HEK293 (cell line): ENCODE data around the gene GHRHR.

Source experiments
- CTCF ChIA-PET: fragments of 350-600 bp; formaldehyde crosslinking; extraction: SDS; loops from one replicate; lab custom pipeline; 2021; ENCODE audit warnings: antibody characterized with exemption; lab: Yijun Ruan, JAX
- POLR2A ChIA-PET: fragments of 300-600 bp; formaldehyde crosslinking; extraction: SDS; loops from one replicate; lab custom pipeline; 2020; ENCODE audit warnings: antibody characterized with exemption, inconsistent platforms; lab: Yijun Ruan, JAX
- H3K27ac ChIP-seq: fragments of 200-500 bp; sonication (Bioruptor generic); 2 replicates; pipeline ENCODE4 v1.5.1; 2014; ENCODE audit warnings: low read depth, low read length, control low read depth, inconsistent platforms; ENCODE audit errors: extremely low read depth
- H3K36me3 ChIP-seq, 2 experiments: fragments of 200-500 bp in 1 of 2; sonication (Bioruptor generic) in 1 of 2; 1 replicate in 1 of 2; 2 replicates in 1 of 2; pipeline ENCODE4 v1.5.1; 2014 to 2017; ENCODE audit warnings: inconsistent platforms in 2 of 2, low read length in 2 of 2; ENCODE audit not compliant: control insufficient read depth in 2 of 2, insufficient read depth in 1 of 2
- H3K4me1 ChIP-seq: fragments of 200-500 bp; sonication (Bioruptor generic); 2 replicates; pipeline ENCODE4 v1.5.1; 2014; ENCODE audit warnings: mild to moderate bottlenecking, low read length, inconsistent platforms; ENCODE audit not compliant: control insufficient read depth, insufficient read depth
- H3K4me3 ChIP-seq: 2 replicates; pipeline ENCODE4 v1.5.1; 2011; ENCODE audit warnings: low read depth, mild to moderate bottlenecking, control low read depth, low read length, moderate library complexity
- H3K9me3 ChIP-seq: fragments of 200-500 bp; sonication (Bioruptor generic); 2 replicates; pipeline ENCODE4 v1.5.1; 2014; ENCODE audit warnings: low read depth, low read length, inconsistent platforms; ENCODE audit not compliant: control insufficient read depth, insufficient read depth
- GLIS2 ChIP-seq: fragments of 450-650 bp; formaldehyde crosslinking; IDR thresholded peaks from 2 replicates; pipeline ENCODE4 v1.5.1; 2016; ENCODE audit warnings: missing biosample characterization, missing genetic modification characterization
- PRDM10 ChIP-seq: fragments of 450-650 bp; formaldehyde crosslinking; IDR thresholded peaks from 2 replicates; pipeline ENCODE4 v1.5.1; 2016; ENCODE audit warnings: missing biosample characterization, missing genetic modification characterization
- ZBTB26 ChIP-seq: fragments of 450-650 bp; formaldehyde crosslinking; optimal IDR thresholded peaks from 2 replicates; pipeline ENCODE3; 2016; ENCODE audit warnings: missing biosample characterization, mild to moderate bottlenecking, missing genetic modification characterization
- ZEB2 ChIP-seq: fragments of 450-650 bp; formaldehyde crosslinking; IDR thresholded peaks from 2 replicates; pipeline ENCODE4 v1.5.1; 2016; ENCODE audit warnings: missing biosample characterization, missing genetic modification characterization
- ZIC2 ChIP-seq: fragments of 450-650 bp; formaldehyde crosslinking; IDR thresholded peaks from 2 replicates; pipeline ENCODE4 v1.5.1; 2016; ENCODE audit warnings: missing biosample characterization, missing genetic modification characterization
- ZNF174 ChIP-seq: fragments of 450-650 bp; formaldehyde crosslinking; IDR thresholded peaks from 2 replicates; pipeline ENCODE4 v1.5.0; 2017; ENCODE audit warnings: missing biosample characterization, mild to moderate bottlenecking, missing genetic modification characterization
- ZNF19 ChIP-seq: fragments of 450-650 bp; formaldehyde crosslinking; IDR thresholded peaks from 2 replicates; pipeline ENCODE4; 2016; ENCODE audit warnings: missing biosample characterization, missing genetic modification characterization, low read depth
- ZNF423 ChIP-seq: fragments of 450-650 bp; formaldehyde crosslinking; IDR thresholded peaks from 2 replicates; pipeline ENCODE4 v1.5.1; 2016; ENCODE audit warnings: missing biosample characterization, missing genetic modification characterization
- ZNF449 ChIP-seq: fragments of 450-650 bp; formaldehyde crosslinking; IDR thresholded peaks from 2 replicates; pipeline ENCODE4 v1.5.1; 2017; ENCODE audit warnings: missing biosample characterization, mild to moderate bottlenecking, missing genetic modification characterization, moderate library complexity
- ZNF473 ChIP-seq: fragments of 450-650 bp; formaldehyde crosslinking; IDR thresholded peaks from 2 replicates; pipeline ENCODE4 v1.5.1; 2017; ENCODE audit warnings: missing biosample characterization, missing genetic modification characterization
- ZNF610 ChIP-seq: fragments of 450-650 bp; formaldehyde crosslinking; IDR thresholded peaks from 2 replicates; pipeline ENCODE4 v1.5.1; 2016; ENCODE audit warnings: missing biosample characterization, missing genetic modification characterization, borderline replicate concordance
- ZNF621 ChIP-seq: fragments of 450-650 bp; formaldehyde crosslinking; IDR thresholded peaks from 2 replicates; pipeline ENCODE4 v1.5.1; 2017; ENCODE audit warnings: missing biosample characterization, missing genetic modification characterization
- ZNF747 ChIP-seq: fragments of 450-650 bp; formaldehyde crosslinking; IDR thresholded peaks from 2 replicates; pipeline ENCODE4 v1.5.1; 2016; ENCODE audit warnings: missing biosample characterization, missing genetic modification characterization
- ZNF776 ChIP-seq: fragments of 450-650 bp; formaldehyde crosslinking; IDR thresholded peaks from 2 replicates; pipeline ENCODE4 v1.5.0; 2017; ENCODE audit warnings: missing biosample characterization, missing genetic modification characterization, borderline replicate concordance
- ZNF792 ChIP-seq: fragments of 450-650 bp; formaldehyde crosslinking; IDR thresholded peaks from 2 replicates; pipeline ENCODE4 v1.5.1; 2016; ENCODE audit warnings: missing biosample characterization, missing genetic modification characterization
- ZXDB ChIP-seq: fragments of 450-650 bp; formaldehyde crosslinking; IDR thresholded peaks from 2 replicates; pipeline ENCODE4 v1.5.1; 2016; ENCODE audit warnings: missing biosample characterization, missing genetic modification characterization
- TF ChIP-seq, protein P1 (sequence below): fragments of 450-650 bp; formaldehyde crosslinking; IDR thresholded peaks from 2 replicates; pipeline ENCODE4 v1.5.1; 2016; ENCODE audit warnings: missing biosample characterization, missing genetic modification characterization
- TF ChIP-seq, protein P2 (sequence below): fragments of 450-650 bp; formaldehyde crosslinking; IDR thresholded peaks from 2 replicates; pipeline ENCODE4 v1.5.1; 2016; ENCODE audit warnings: missing biosample characterization, missing genetic modification characterization
- TF ChIP-seq, protein P3 (sequence below): fragments of 450-650 bp; formaldehyde crosslinking; IDR thresholded peaks from 2 replicates; pipeline ENCODE4 v1.5.1; 2016; ENCODE audit warnings: missing biosample characterization, missing genetic modification characterization

GHRHR gene

DNA sequence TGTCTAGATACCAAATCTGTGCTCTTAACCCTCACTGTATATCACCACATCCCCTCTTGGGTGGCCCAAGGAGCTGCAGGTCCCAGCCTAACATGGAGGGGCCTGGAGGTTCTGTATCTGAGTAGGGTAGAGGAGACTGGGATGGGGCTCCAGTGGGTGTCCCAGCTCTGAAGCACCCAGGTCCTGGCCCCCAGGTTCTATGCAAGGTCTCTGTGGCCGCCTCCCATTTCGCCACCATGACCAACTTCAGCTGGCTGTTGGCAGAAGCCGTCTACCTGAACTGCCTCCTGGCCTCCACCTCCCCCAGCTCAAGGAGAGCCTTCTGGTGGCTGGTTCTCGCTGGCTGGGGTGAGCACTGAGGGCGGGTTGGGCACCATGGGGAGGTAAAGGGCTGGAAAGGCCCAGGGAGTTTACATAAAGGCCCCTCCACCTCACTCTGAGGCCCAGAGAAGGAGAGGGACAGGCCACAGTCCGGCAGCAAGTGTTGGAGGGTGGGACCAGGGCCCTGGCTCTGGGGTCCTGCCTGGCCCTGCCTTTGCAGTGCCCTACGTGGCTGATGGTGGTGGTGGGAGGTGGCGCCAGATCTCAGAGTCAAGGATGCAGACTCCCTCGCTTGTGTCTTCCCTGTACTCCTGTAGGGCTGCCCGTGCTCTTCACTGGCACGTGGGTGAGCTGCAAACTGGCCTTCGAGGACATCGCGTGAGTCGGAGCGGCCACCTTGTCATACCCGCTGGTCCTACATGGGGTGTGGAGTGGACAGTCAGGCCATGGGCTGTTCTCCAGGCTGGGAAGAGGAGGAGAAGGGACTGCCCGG, 10.2 kb downstream of the GHRHR start:
- CTCF ChIA-PET, result interaction anchor here (0.6 to 2.9 kb wide), 14 partner anchors 9 to 1327 kb away, joined by 3 to 20 read pairs (median 4); no protein-coding TSS in a partner anchor
- no peaks in the 10 kb centered on the region for H3K4me1 ChIP-seq
- H3K36me3 ChIP-seq, result no peaks in the 10 kb centered on the region
- H3K9me3 ChIP-seq, result no peaks in the 10 kb centered on the region
- POLR2A ChIA-PET, result no interaction called here
- H3K4me3 ChIP-seq, result no peak overlapping the region
- TF ChIP-seq ZBTB26, result no peak
- no peak for TF ChIP-seq ZNF747 (tag by site-specific recombination)
- TF ChIP-seq, protein P1, sequence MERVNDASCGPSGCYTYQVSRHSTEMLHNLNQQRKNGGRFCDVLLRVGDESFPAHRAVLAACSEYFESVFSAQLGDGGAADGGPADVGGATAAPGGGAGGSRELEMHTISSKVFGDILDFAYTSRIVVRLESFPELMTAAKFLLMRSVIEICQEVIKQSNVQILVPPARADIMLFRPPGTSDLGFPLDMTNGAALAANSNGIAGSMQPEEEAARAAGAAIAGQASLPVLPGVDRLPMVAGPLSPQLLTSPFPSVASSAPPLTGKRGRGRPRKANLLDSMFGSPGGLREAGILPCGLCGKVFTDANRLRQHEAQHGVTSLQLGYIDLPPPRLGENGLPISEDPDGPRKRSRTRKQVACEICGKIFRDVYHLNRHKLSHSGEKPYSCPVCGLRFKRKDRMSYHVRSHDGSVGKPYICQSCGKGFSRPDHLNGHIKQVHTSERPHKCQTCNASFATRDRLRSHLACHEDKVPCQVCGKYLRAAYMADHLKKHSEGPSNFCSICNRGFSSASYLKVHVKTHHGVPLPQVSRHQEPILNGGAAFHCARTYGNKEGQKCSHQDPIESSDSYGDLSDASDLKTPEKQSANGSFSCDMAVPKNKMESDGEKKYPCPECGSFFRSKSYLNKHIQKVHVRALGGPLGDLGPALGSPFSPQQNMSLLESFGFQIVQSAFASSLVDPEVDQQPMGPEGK, result no peak
- TF ChIP-seq, protein P2, sequence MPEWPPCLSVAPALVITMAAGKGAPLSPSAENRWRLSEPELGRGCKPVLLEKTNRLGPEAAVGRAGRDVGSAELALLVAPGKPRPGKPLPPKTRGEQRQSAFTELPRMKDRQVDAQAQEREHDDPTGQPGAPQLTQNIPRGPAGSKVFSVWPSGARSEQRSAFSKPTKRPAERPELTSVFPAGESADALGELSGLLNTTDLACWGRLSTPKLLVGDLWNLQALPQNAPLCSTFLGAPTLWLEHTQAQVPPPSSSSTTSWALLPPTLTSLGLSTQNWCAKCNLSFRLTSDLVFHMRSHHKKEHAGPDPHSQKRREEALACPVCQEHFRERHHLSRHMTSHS (tag by site-specific recombination), result no peak
- no peak for TF ChIP-seq ZNF473 (tag by site-specific recombination)
- TF ChIP-seq, protein P3, sequence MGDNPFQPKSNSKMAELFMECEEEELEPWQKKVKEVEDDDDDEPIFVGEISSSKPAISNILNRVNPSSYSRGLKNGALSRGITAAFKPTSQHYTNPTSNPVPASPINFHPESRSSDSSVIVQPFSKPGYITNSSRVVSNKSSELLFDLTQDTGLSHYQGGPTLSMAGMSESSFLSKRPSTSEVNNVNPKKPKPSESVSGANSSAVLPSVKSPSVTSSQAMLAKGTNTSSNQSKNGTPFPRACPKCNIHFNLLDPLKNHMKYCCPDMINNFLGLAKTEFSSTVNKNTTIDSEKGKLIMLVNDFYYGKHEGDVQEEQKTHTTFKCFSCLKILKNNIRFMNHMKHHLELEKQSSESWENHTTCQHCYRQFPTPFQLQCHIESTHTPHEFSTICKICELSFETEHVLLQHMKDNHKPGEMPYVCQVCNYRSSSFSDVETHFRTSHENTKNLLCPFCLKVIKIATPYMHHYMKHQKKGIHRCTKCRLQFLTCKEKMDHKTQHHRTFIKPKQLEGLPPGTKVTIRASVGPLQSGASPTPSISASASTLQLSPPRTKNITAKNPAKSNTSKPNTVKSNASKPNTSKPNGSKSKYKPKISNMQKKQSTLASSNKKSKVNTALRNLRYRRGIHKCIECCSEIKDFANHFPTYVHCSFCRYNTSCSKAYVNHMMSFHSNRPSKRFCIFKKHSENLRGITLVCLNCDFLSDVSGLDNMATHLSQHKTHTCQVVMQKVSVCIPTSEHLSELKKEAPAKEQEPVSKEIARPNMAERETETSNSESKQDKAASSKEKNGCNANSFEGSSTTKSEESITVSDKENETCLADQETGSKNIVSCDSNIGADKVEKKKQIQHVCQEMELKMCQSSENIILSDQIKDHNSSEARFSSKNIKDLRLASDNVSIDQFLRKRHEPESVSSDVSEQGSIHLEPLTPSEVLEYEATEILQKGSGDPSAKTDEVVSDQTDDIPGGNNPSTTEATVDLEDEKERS (tag by site-specific recombination), result no peak
- TF ChIP-seq ZNF174, result no peak
- no peak for TF ChIP-seq ZXDB (tag by site-specific recombination)
- TF ChIP-seq ZNF449 (tag by site-specific recombination), result no peak
- TF ChIP-seq ZNF792 (tag by site-specific recombination), result no peak
- TF ChIP-seq PRDM10, result no peak
- TF ChIP-seq GLIS2, result no peak
- no peak for TF ChIP-seq ZNF621 (tag by site-specific recombination)
- no peak for TF ChIP-seq ZNF423
- TF ChIP-seq ZNF19 (tag by site-specific recombination), result no peak
- TF ChIP-seq ZIC2, result no peak
- TF ChIP-seq ZNF610 (tag by site-specific recombination), result no peak
- TF ChIP-seq ZNF776 (tag by site-specific recombination), result no peak
- TF ChIP-seq ZEB2 (tag by site-specific recombination), result no peak
- H3K27ac ChIP-seq, result no peak overlapping the region
